MCF 10A (cell line): ENCODE data around the gene SPSB1. TPM values are rescaled to one million over a fixed set of nuclear protein-coding genes. Genes with fewer than 3 reads are reported as not detected.
A peak's percentile ranks its signal among the peaks of the same experiment; 100 is the strongest.

Experiments used
- BruUV-seq: library from RNA; stranded (reverse); fragments of 400-500 nt; replicated peaks from 2 replicates; lab custom pipeline; 2021; lab: Mats Ljungman, UMichigan
- CTCF ChIA-PET: fragments of 300-600 bp; sonication (Branson Sonifier 250); formaldehyde crosslinking; extraction: SDS; loops from one replicate; lab custom pipeline; 2021; ENCODE audit warnings: antibody characterized with exemption, inconsistent platforms; lab: Yijun Ruan, JAX
- POLR2A ChIA-PET: fragments of 300-600, 350-650 bp; sonication (Branson Sonifier 250); formaldehyde crosslinking; extraction: SDS; loops from one replicate; lab custom pipeline; 2020; ENCODE audit warnings: antibody characterized with exemption, inconsistent platforms; lab: Yijun Ruan, JAX
- DNase-seq: peaks from one replicate; pipeline ENCODE4 v3.0.0-alpha.2; 2018; ENCODE audit not compliant: unreplicated experiment
- H3K27ac Mint-ChIP-seq: one replicate; pipeline ENCODE4 v1.8.0; 2022; ENCODE audit warnings: mild to moderate bottlenecking, low read depth, mixed read lengths; ENCODE audit not compliant: unreplicated experiment
- H3K27me3 Mint-ChIP-seq: one replicate; pipeline ENCODE4 v1.8.0; 2022; ENCODE audit warnings: mixed read lengths; ENCODE audit not compliant: insufficient read depth, unreplicated experiment
- H3K36me3 Mint-ChIP-seq: one replicate; pipeline ENCODE4 v1.8.0; 2022; ENCODE audit warnings: mild to moderate bottlenecking, moderate library complexity, mixed read lengths; ENCODE audit not compliant: insufficient read depth, unreplicated experiment
- H3K4me1 Mint-ChIP-seq: one replicate; pipeline ENCODE4 v1.8.0; 2022; ENCODE audit warnings: mixed read lengths; ENCODE audit not compliant: insufficient read depth, unreplicated experiment
- H3K4me3 Mint-ChIP-seq: one replicate; pipeline ENCODE4 v1.8.0; 2022; ENCODE audit warnings: mild to moderate bottlenecking, moderate library complexity, mixed read lengths; ENCODE audit not compliant: unreplicated experiment
- H3K9me3 Mint-ChIP-seq: one replicate; pipeline ENCODE4 v1.8.0; 2022; ENCODE audit warnings: mixed read lengths; ENCODE audit not compliant: unreplicated experiment
- intact Hi-C: fragments of 100-400 bp; cut with micrococcal nuclease; formaldehyde crosslinking; loops from 2 replicates; pipeline ENCODE4 v1.14.1; 2022
- total RNA-seq: library from RNA; stranded (reverse); gene quantifications from 2 replicates; pipeline ENCODE4 v1.2.3, GENCODE V29; 2022
- TF ChIP-seq, protein P1 (sequence below): fragments of 200-600 bp; IDR thresholded peaks from one replicate; pipeline ENCODE4 v1.8.0; 2022; ENCODE audit warnings: antibody characterized with exemption, mild to moderate bottlenecking; ENCODE audit not compliant: unreplicated experiment

Gene SPSB1
- total RNA-seq, 1 experiment from 2014 or later, result 8.2 TPM

DNA sequence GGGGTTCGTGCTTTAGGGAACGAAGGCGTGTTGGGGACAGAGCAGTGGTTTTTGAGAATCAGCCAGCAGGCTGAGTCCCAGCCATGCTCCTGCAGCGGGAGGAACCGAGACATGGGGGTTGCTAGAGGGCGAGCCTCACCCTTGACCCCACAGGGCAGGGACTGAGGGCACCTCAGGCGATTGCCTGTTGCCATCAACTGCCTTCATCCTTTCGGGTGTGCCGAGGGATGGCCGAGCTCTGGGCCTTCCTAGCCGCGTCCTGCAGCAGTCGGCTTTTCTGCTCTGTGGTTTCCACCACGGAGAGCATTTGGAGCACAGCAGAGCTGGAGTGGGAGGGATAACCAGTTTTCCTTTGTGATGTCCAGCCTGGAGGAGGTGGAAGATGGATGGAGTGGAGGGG, 13.3 kb downstream of the SPSB1 start:
- CTCF ChIA-PET, result no interaction called here
- Mint-ChIP-seq H3K27me3 (no peaks in the 10 kb centered on the region), H3K27ac (peak overlapping the region; percentile 86), H3K4me1 (peaks cover 40% of the 10 kb centered on the region), H3K4me3 (no peak overlapping the region), H3K36me3 (peaks cover 5% of the 10 kb centered on the region), H3K9me3 (no peaks in the 10 kb centered on the region)
- intact Hi-C loops, result no loop called here
- POLR2A ChIA-PET, result no interaction called here
- TF ChIP-seq, protein P1, sequence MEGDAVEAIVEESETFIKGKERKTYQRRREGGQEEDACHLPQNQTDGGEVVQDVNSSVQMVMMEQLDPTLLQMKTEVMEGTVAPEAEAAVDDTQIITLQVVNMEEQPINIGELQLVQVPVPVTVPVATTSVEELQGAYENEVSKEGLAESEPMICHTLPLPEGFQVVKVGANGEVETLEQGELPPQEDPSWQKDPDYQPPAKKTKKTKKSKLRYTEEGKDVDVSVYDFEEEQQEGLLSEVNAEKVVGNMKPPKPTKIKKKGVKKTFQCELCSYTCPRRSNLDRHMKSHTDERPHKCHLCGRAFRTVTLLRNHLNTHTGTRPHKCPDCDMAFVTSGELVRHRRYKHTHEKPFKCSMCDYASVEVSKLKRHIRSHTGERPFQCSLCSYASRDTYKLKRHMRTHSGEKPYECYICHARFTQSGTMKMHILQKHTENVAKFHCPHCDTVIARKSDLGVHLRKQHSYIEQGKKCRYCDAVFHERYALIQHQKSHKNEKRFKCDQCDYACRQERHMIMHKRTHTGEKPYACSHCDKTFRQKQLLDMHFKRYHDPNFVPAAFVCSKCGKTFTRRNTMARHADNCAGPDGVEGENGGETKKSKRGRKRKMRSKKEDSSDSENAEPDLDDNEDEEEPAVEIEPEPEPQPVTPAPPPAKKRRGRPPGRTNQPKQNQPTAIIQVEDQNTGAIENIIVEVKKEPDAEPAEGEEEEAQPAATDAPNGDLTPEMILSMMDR, result no peak
- DNase-seq, result no peak
- no TSS peak for BruUV-seq

DNA sequence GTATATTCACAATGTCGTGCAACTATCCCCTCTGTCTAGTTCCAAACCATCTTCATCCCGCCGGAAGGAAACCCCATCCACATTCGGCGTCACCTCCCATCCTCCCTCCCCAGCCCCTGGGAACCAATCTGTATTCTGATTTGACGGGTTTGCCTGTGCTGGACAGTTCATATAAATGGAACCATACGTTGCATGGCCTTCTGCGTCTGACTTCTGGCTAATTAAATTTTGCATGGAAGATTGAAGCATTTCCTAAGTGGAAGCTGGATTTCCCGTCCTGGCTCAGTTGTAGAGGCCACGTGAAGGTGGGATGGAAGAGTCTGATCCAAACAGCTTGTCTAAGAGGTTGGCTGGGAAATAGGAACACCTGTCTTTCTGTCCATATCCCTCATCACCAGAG, 14.6 kb downstream of the SPSB1 start:
- ChIA-PET CTCF (interaction anchor here (0.5 kb wide), 1 partner anchor 187 kb away, joined by 3 read pairs; no protein-coding TSS in a partner anchor), POLR2A (no interaction called here)
- no peaks in the 10 kb centered on the region for H3K9me3 Mint-ChIP-seq
- DNase-seq, result no peak
- intact Hi-C loops, result no loop called here
- no peak overlapping the region for H3K27ac Mint-ChIP-seq
- no peak overlapping the region for H3K4me3 Mint-ChIP-seq
- TF ChIP-seq, protein P1, result no peak
- BruUV-seq, result no TSS peak
- H3K27me3 Mint-ChIP-seq, result no peaks in the 10 kb centered on the region
- H3K36me3 Mint-ChIP-seq, result peaks cover under 1% of the 10 kb centered on the region
- peaks cover 40% of the 10 kb centered on the region for H3K4me1 Mint-ChIP-seq

DNA sequence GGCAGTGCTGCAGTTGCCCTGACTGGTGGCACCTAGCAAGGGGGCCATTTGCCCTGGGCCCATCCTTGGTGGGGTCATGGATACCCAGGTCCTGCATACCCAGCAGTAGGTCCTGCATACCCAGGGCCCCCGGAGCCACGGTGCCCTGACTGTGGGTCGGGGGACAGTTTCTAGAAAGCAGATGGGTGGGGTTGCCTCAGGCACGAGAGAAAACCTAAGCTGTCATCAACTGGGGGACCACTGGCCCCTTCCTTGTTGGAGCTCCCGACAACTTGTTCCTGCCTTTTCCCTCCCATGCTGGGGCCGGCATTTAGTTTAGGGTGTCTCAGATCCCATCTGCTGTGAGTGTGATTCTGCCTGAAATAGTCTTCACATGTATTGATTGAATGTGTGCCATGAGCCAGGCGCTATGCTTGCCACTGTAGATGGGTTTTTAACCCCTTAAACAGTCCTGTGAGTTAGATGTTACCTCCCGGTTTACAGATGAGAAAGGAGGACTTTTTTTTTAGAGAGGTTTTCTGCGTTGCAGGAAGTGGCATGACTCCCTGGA, 15.6 kb downstream of the SPSB1 start:
- Mint-ChIP-seq H3K9me3 (no peaks in the 10 kb centered on the region), H3K27me3 (no peaks in the 10 kb centered on the region), H3K4me3 (no peak overlapping the region), H3K36me3 (no peaks in the 10 kb centered on the region), H3K4me1 (peaks cover 32% of the 10 kb centered on the region), H3K27ac (no peak overlapping the region)
- intact Hi-C loops, result no loop called here
- CTCF ChIA-PET, result no interaction called here
- DNase-seq, result no peak
- TF ChIP-seq, protein P1, result no peak
- no TSS peak for BruUV-seq
- POLR2A ChIA-PET, result no interaction called here

DNA sequence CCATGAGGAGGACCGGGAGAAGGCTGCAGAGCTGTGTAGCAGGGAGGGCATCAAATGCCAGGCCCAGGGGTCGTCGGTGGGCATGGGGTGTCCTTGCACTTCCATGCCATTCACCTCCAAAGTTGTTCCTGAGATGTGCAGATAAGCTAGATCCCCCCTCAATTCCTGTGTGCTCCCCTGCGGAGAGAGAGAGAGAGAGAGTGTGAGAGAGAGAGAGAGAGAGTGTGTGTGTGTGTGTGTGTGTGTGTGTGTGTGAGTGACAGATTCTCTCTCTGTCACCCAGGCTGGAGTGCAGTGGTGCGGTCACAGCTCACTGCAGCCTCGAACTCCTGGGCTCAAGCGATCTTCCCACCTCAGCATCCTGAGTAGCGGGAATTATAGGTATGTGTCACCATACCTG, 16.4 kb downstream of the SPSB1 start:
- Mint-ChIP-seq H3K4me3 (no peak overlapping the region), H3K9me3 (no peaks in the 10 kb centered on the region), H3K27me3 (no peaks in the 10 kb centered on the region), H3K36me3 (no peaks in the 10 kb centered on the region), H3K27ac (no peak overlapping the region), H3K4me1 (peaks cover 25% of the 10 kb centered on the region)
- DNase-seq, result no peak
- intact Hi-C loops, result no loop called here
- TF ChIP-seq, protein P1, result no peak
- no TSS peak for BruUV-seq
- ChIA-PET POLR2A (no interaction called here), CTCF (interaction anchor here (0.6 kb wide), 2 partner anchors 17 to 750 kb away, joined by 3 read pairs; no protein-coding TSS in a partner anchor)
